Measurements from ENCODE around the gene GSTT2B. TPM values are rescaled to one million over a fixed set of nuclear protein-coding genes. Genes with fewer than 3 reads are reported as not detected.
"Not testable (repeated sequence)": the region's sequence is repeated elsewhere in the genome, so short reads cannot be mapped to it uniquely, and the experiment has no call there.

Gene GSTT2B
- polyA plus RNA-seq, 1 of the 3 experiments (the other 2 are of a cell fraction): 32.8 TPM

- H3K9ac ChIP-seq; H3K9me2 ChIP-seq; H3F3A ChIP-seq (replicated peaks; ENCODE audit: insufficient read depth); POLR2A ChIA-PET; H3K4me3 ChIP-seq (ENCODE audit: low read depth in 2 of 2, low read length in 1 of 2); DNase-seq; H4K20me1 ChIP-seq (ENCODE audit: insufficient read depth); H3K27ac ChIP-seq (ENCODE audit: low read depth in 2 of 2, low read length in 1 of 2); H3K4me1 ChIP-seq (ENCODE audit: control insufficient read depth in 1 of 2, insufficient read depth in 2 of 2, low read depth in 1 of 2, low read length in 1 of 2); H3K27me3 ChIP-seq (ENCODE audit: insufficient read depth); H3K9me3 ChIP-seq; H2AFZ ChIP-seq (ENCODE audit: low read depth); H3K4me2 ChIP-seq; CTCF ChIA-PET: not testable (repeated sequence)
- Histone ChIP-seq H3K36me3 (replicated peaks in 1 of 2; ENCODE audit: control insufficient read depth in 1 of 2, insufficient read depth in 2 of 2, low read length in 1 of 2) (peaks cover 13 to 14% of the 10 kb centered on the region in 2 experiments), H3K79me2 (ENCODE audit: insufficient read depth) (peaks cover 20% of the 10 kb centered on the region; the same call in 1 of the 2 replicates)
- no CpG with 5 or more reads among the region's 27 CpGs for WGBS (ENCODE audit: low lambda C conversion rate)
Observed at GRCh38 chr22:23974836-23975352, 13.9 kb upstream of the GSTT2B start.

GRCh38 chr22:23974345-23974744 is 13.3 kb upstream of the GSTT2B start, which contains the start of gene DDT:
TSS of gene DDT (minus strand) at chr22:23974441. CDS start at chr22:23974414, 27 bp downstream.
- H3F3A ChIP-seq (replicated peaks; ENCODE audit: insufficient read depth); H2AFZ ChIP-seq (ENCODE audit: low read depth); H3K27me3 ChIP-seq (ENCODE audit: insufficient read depth); POLR2A ChIA-PET; H4K20me1 ChIP-seq (ENCODE audit: insufficient read depth); H3K4me1 ChIP-seq (ENCODE audit: control insufficient read depth in 1 of 2, insufficient read depth in 2 of 2, low read depth in 1 of 2, low read length in 1 of 2); H3K9me3 ChIP-seq; CTCF ChIA-PET; H3K9ac ChIP-seq; H3K4me3 ChIP-seq (ENCODE audit: low read depth in 2 of 2, low read length in 1 of 2); DNase-seq; H3K27ac ChIP-seq (ENCODE audit: low read depth in 2 of 2, low read length in 1 of 2); H3K9me2 ChIP-seq; H3K4me2 ChIP-seq: not testable (repeated sequence)
- no CpG with 5 or more reads among the region's 29 CpGs for WGBS (ENCODE audit: low lambda C conversion rate)
- Histone ChIP-seq H3K36me3 (replicated peaks in 1 of 2; ENCODE audit: control insufficient read depth in 1 of 2, insufficient read depth in 2 of 2, low read length in 1 of 2) (peaks cover 16% of the 10 kb centered on the region in 2 experiments), H3K79me2 (ENCODE audit: insufficient read depth) (peaks cover 25% of the 10 kb centered on the region; the same call in 1 of the 2 replicates)

- H3K4me3 ChIP-seq (ENCODE audit: low read depth in 2 of 2, low read length in 1 of 2); H3K9me3 ChIP-seq; H3K4me2 ChIP-seq; H3K9me2 ChIP-seq; H3K27ac ChIP-seq (ENCODE audit: low read depth in 2 of 2, low read length in 1 of 2); H3K9ac ChIP-seq; H3F3A ChIP-seq (replicated peaks; ENCODE audit: insufficient read depth); H3K27me3 ChIP-seq (ENCODE audit: insufficient read depth); H4K20me1 ChIP-seq (ENCODE audit: insufficient read depth); H3K4me1 ChIP-seq (ENCODE audit: control insufficient read depth in 1 of 2, insufficient read depth in 2 of 2, low read depth in 1 of 2, low read length in 1 of 2); H2AFZ ChIP-seq (ENCODE audit: low read depth); CTCF ChIA-PET; DNase-seq; POLR2A ChIA-PET: not testable (repeated sequence)
- 97% methylated on average over 3 of the region's 3 CpGs for WGBS (ENCODE audit: low lambda C conversion rate)
- H3K79me2 ChIP-seq (ENCODE audit: insufficient read depth): peaks cover 28% of the 10 kb centered on the region; the same call in 1 of the 2 replicates
- H3K36me3 ChIP-seq (replicated peaks in 1 of 2; ENCODE audit: control insufficient read depth in 1 of 2, insufficient read depth in 2 of 2, low read length in 1 of 2): peaks cover 16 to 20% of the 10 kb centered on the region in 2 experiments
Observed at GRCh38 chr22:23971927-23972326, 10.9 kb upstream of the GSTT2B start.

GRCh38 chr22:23970816-23971486 is 10.0 kb upstream of the GSTT2B start:
- no peaks in the 10 kb centered on the region for H3K9me3 ChIP-seq
- H3K79me2 ChIP-seq (ENCODE audit: insufficient read depth): peaks cover 28% of the 10 kb centered on the region; the same call in 1 of the 2 replicates
- H3K27me3 ChIP-seq (ENCODE audit: insufficient read depth): no peaks in the 10 kb centered on the region
- H3K4me2 ChIP-seq: no peak overlapping the region
- no peaks in the 10 kb centered on the region for H3K9me2 ChIP-seq
- POLR2A ChIA-PET: no interaction called here
- H2AFZ ChIP-seq (ENCODE audit: low read depth): no peak overlapping the region
- no peaks in the 10 kb centered on the region for H4K20me1 ChIP-seq (ENCODE audit: insufficient read depth)
- H3K27ac ChIP-seq (ENCODE audit: low read depth in 2 of 2, low read length in 1 of 2): no peak overlapping the region
- H3K4me3 ChIP-seq (ENCODE audit: low read depth in 2 of 2, low read length in 1 of 2): no peak overlapping the region
- H3F3A ChIP-seq (replicated peaks; ENCODE audit: insufficient read depth): peaks cover 5% of the 10 kb centered on the region
- DNase-seq: no peak
- CTCF ChIA-PET: no interaction called here
- H3K4me1 ChIP-seq (ENCODE audit: control insufficient read depth in 1 of 2, insufficient read depth in 2 of 2, low read depth in 1 of 2, low read length in 1 of 2): no peaks in the 10 kb centered on the region; a peak in 1 of 4 replicates
- H3K36me3 ChIP-seq (replicated peaks in 1 of 2; ENCODE audit: control insufficient read depth in 1 of 2, insufficient read depth in 2 of 2, low read length in 1 of 2): peaks cover 16 to 20% of the 10 kb centered on the region in 2 experiments
- WGBS (ENCODE audit: low lambda C conversion rate): 67% methylated on average over 5 of the region's 6 CpGs
- H3K9ac ChIP-seq: no peak overlapping the region
- TF ChIP-seq GATA2 (CRISPR knock-in tag; IDR thresholded peaks at IDR 0.05) (no peak), MEF2A (IDR thresholded peaks at IDR 0.05; ENCODE audit: borderline replicate concordance, low read depth) (no peak), NRF1 (IDR thresholded peaks at IDR 0.05; ENCODE audit: low read depth, low read length) (no peak), POLR2AphosphoS5 (IDR thresholded peaks at IDR 0.05; ENCODE audit: low read depth, low read length) (no peak), MXI1 (IDR thresholded peaks at IDR 0.05; ENCODE audit: low read depth, low read length) (no peak), FOXM1 (IDR thresholded peaks at IDR 0.05; ENCODE audit: low read depth) (no peak), NFIC (IDR thresholded peaks at IDR 0.05; ENCODE audit: borderline replicate concordance) (no peak), FOSL2 (IDR thresholded peaks at IDR 0.05; ENCODE audit: borderline replicate concordance, low read depth) (no peak), RAD21 (IDR thresholded peaks at IDR 0.05; ENCODE audit: low read length) (no peak), PBX3 (IDR thresholded peaks at IDR 0.05) (no peak), RXRA (IDR thresholded peaks at IDR 0.05; ENCODE audit: borderline replicate concordance, low read depth) (no peak), USF2 (IDR thresholded peaks at IDR 0.05; ENCODE audit: borderline replicate concordance, low read depth, low read length) (no peak), SIN3A (IDR thresholded peaks at IDR 0.05; ENCODE audit: borderline replicate concordance, low read depth, low read length) (no peak), TEAD4 (IDR thresholded peaks at IDR 0.05; ENCODE audit: borderline replicate concordance, insufficient read depth) (no peak)
